ENCODE measurements around the gene IARS1. TPM values are rescaled to one million over a fixed set of nuclear protein-coding genes. Genes with fewer than 3 reads are reported as not detected.

IARS1 gene
- total RNA-seq, 2 experiments from 2014 or later: 212 to 222 TPM

DNA sequence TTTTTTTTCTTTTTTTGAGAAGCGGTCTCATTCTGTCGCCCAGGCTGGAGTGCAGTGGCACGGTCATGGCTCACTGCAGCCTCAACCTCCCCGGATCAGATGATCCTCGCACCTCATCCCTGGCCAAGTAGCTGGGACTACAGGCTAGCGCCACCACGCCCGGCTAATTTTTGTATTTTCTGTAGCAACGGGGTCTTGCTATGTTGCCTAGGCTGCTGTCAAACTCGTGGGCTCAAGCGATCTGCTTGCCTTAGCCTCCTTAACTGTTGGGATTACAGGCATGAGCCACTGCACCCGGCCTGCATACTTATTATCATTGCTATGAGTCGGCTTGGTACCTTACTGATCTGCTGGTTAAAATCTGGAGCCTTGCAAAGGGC lies 790 bp upstream of the IARS1 start:
- ChIA-PET CTCF (interaction anchor here (1.6 kb wide), 1 partner anchor 31 kb away, joined by 4 read pairs; the partner anchor contains the start of genes CENPP and NOL8), POLR2A (interaction anchor here (1.6 kb wide), 1 partner anchor 31 kb away, joined by 4 read pairs; the partner anchor contains the start of genes CENPP and NOL8)
- peak; percentile 31 for DNase-seq
- Mint-ChIP-seq H3K27ac (peak overlapping the region; percentile 93), H3K27me3 (no peaks in the 10 kb centered on the region), H3K36me3 (peaks cover 53% of the 10 kb centered on the region), H3K4me1 (ENCODE audit: low read depth) (peaks cover 68% of the 10 kb centered on the region), H3K9me3 (no peaks in the 10 kb centered on the region), H3K4me3 (peak overlapping the region; percentile 95)
- intact Hi-C loops (cut with micrococcal nuclease): no loop called here

DNA sequence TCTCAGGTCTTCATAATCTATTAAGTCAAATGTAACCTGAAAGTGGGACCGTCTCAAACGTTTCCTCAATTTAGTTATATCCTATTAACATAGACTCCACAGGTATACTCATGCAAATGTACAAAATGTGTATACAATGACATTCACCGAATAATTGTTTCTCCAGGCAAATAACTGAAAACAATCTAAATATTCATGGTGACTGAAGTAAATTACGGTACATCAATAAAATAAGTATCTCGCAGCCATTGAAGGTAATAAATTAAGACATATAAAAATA lies 482 bp downstream of the IARS1 start:
- ChIA-PET CTCF (no interaction called here), POLR2A (interaction anchor here (1.0 to 1.8 kb wide), 2 partner anchors 33 to 50 kb away, joined by 3 to 7 read pairs; partner anchors contain the start of genes CENPP and NOL8)
- Mint-ChIP-seq H3K27ac (peak overlapping the region; percentile 93), H3K4me3 (peak overlapping the region; percentile 95), H3K36me3 (peaks cover 51% of the 10 kb centered on the region), H3K9me3 (no peaks in the 10 kb centered on the region), H3K27me3 (no peaks in the 10 kb centered on the region), H3K4me1 (ENCODE audit: low read depth) (peaks cover 63% of the 10 kb centered on the region)
- DNase-seq: no peak
- intact Hi-C loops (cut with micrococcal nuclease): loop anchor here (1.0 kb wide), 1 partner anchor 32 kb away; the partner anchor contains the start of genes CENPP and NOL8

DNA sequence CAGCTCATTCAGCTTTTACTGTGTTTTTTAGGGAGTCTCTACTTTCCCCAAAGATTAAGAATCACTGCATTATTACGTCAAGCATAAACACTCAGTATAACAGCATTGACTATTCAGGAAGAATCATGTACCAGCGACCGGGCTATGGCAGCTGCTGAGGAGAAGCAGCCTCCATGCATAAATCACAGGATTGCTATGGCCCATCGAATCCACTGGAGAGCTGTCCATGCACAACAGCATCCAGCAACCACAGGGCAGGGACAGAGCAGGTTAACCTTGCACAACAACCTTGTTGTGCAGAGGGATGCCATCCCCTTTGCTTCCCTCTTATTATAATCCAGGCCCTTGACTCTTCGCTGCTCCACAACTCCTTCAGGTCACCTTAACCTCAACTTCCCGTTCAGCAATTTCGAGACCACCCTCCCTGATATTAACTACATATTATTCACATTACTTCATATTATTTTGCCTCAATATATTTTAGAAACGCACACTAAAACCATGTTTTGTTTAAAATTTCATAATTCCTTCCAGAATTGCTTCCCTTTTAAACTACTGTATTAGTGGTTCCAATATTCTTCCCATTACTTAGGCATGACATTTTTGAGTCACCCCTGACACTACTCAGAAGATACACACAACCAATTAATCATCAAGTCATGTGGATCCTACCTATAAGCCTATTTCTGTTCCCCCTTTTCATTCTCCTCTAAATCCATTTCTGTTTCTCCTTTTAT lies 991 bp downstream of the IARS1 start:
- ChIA-PET CTCF (interaction anchor here (0.7 kb wide), 1 partner anchor 9 kb away, joined by 3 read pairs; no protein-coding TSS in a partner anchor), POLR2A (interaction anchor here (1.0 to 1.8 kb wide), 2 partner anchors 33 to 50 kb away, joined by 3 to 7 read pairs; partner anchors contain the start of genes CENPP and NOL8)
- H3K4me1 Mint-ChIP-seq (ENCODE audit: low read depth): peaks cover 58% of the 10 kb centered on the region
- peaks cover 50% of the 10 kb centered on the region for H3K36me3 Mint-ChIP-seq
- no peaks in the 10 kb centered on the region for H3K9me3 Mint-ChIP-seq
- H3K27ac Mint-ChIP-seq: peak overlapping the region; percentile 93
- H3K4me3 Mint-ChIP-seq: peak overlapping the region; percentile 95
- intact Hi-C loops (cut with micrococcal nuclease): loop anchor here (1.0 kb wide), 1 partner anchor 33 kb away; the partner anchor contains the start of genes CENPP and NOL8
- no peaks in the 10 kb centered on the region for H3K27me3 Mint-ChIP-seq
- no peak for DNase-seq

DNA sequence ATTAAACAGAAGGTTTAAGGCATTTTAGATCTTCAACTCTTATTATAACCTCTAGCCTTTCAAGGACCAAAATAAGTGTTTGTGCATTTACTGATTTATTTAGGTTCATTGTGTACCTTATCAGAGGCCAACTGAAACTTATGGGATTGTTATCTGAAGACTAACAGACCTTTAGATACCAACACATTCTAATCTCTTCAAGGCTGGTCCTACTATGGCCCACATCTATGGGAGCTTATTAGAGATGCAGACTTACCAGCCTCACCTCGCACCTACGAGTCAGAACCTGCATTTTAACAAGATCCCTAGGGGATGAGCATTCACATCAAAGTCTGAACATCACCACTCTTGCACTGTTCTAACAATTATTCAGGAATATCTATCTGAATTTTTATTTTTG lies 1.9 kb downstream of the IARS1 start:
- no peak for DNase-seq
- H3K36me3 Mint-ChIP-seq: peaks cover 46% of the 10 kb centered on the region
- peak overlapping the region; percentile 95 for H3K4me3 Mint-ChIP-seq
- ChIA-PET POLR2A (no interaction called here), CTCF (interaction anchor here (0.7 to 1.0 kb wide), 2 partner anchors 10 to 472 kb away, joined by 3 read pairs; no protein-coding TSS in a partner anchor)
- H3K27me3 Mint-ChIP-seq: no peaks in the 10 kb centered on the region
- no peak overlapping the region for H3K27ac Mint-ChIP-seq
- H3K4me1 Mint-ChIP-seq (ENCODE audit: low read depth): peaks cover 54% of the 10 kb centered on the region
- intact Hi-C loops (cut with micrococcal nuclease): no loop called here
- H3K9me3 Mint-ChIP-seq: no peaks in the 10 kb centered on the region

- Mint-ChIP-seq H3K27ac (peak overlapping the region; percentile 21), H3K4me3 (peak overlapping the region; percentile 24), H3K27me3 (no peaks in the 10 kb centered on the region), H3K36me3 (peaks cover 47% of the 10 kb centered on the region), H3K9me3 (no peaks in the 10 kb centered on the region), H3K4me1 (ENCODE audit: low read depth) (peaks cover 53% of the 10 kb centered on the region)
- ChIA-PET CTCF (interaction anchor here (1.0 kb wide), 1 partner anchor 473 kb away, joined by 3 read pairs; no protein-coding TSS in a partner anchor), POLR2A (interaction anchor here (1.3 kb wide), 1 partner anchor 35 kb away, joined by 3 read pairs; the partner anchor contains the start of gene CENPP)
- intact Hi-C loops (cut with micrococcal nuclease): no loop called here
- no peak for DNase-seq
Measured at GRCh38 chr9:92290785-92291429, 2.6 kb downstream of the IARS1 start.

GRCh38 chr9:92289708-92290390 lies 3.6 kb downstream of the IARS1 start:
- intact Hi-C loops (cut with micrococcal nuclease): no loop called here
- POLR2A ChIA-PET: interaction anchor here (1.3 kb wide), 1 partner anchor 36 kb away, joined by 3 read pairs; the partner anchor contains the start of gene CENPP
- Mint-ChIP-seq H3K9me3 (no peaks in the 10 kb centered on the region), H3K27ac (no peak overlapping the region), H3K4me3 (no peak overlapping the region), H3K27me3 (no peaks in the 10 kb centered on the region), H3K36me3 (peaks cover 58% of the 10 kb centered on the region), H3K4me1 (ENCODE audit: low read depth) (peaks cover 52% of the 10 kb centered on the region)
- CTCF ChIA-PET: no interaction called here
- no peak for DNase-seq

- DNase-seq: no peak
- POLR2A ChIA-PET: interaction anchor here (0.6 to 1.2 kb wide), 2 partner anchors 16 to 36 kb away, joined by 3 to 5 read pairs; no protein-coding TSS in a partner anchor
- H3K36me3 Mint-ChIP-seq: peaks cover 64% of the 10 kb centered on the region
- intact Hi-C loops (cut with micrococcal nuclease): loop anchor here (5.0 kb wide), 1 partner anchor 48 kb away; the partner anchor contains the start of genes CENPP and NOL8
- H3K9me3 Mint-ChIP-seq: no peaks in the 10 kb centered on the region
- H3K4me3 Mint-ChIP-seq: no peak overlapping the region
- H3K4me1 Mint-ChIP-seq (ENCODE audit: low read depth): peaks cover 30% of the 10 kb centered on the region
- CTCF ChIA-PET: no interaction called here
- H3K27me3 Mint-ChIP-seq: no peaks in the 10 kb centered on the region
- H3K27ac Mint-ChIP-seq: no peak overlapping the region
Measured at GRCh38 chr9:92279302-92279701, 14.2 kb downstream of the IARS1 start.

DNA sequence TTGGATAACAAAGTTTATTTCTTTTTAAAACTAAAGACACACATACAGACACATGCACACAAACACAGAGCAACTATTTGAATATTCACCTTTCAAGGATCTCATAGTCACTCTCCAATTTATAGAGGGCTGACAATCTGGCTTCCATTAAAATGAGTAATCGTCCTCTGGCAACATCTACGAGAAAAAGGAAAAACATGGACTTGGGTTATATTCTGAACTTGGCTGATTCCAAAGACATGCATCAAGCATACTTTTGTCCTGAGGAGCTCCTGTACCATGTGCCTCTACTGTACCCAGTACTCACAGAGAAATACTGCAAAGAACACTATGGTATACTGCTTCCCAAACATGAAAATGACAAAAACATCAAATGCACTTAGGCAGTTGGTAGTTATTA lies 15.4 kb downstream of the IARS1 start:
- Mint-ChIP-seq H3K4me3 (no peak overlapping the region), H3K36me3 (peaks cover 70% of the 10 kb centered on the region), H3K27me3 (no peaks in the 10 kb centered on the region), H3K27ac (no peak overlapping the region), H3K4me1 (ENCODE audit: low read depth) (peaks cover 30% of the 10 kb centered on the region), H3K9me3 (no peaks in the 10 kb centered on the region)
- no peak for DNase-seq
- intact Hi-C loops (cut with micrococcal nuclease): loop anchor here (5.0 kb wide), 1 partner anchor 49 kb away; the partner anchor contains the start of genes CENPP and NOL8
- CTCF ChIA-PET: interaction anchor here (0.9 kb wide), 1 partner anchor 138 kb away, joined by 6 read pairs; no protein-coding TSS in a partner anchor
- POLR2A ChIA-PET: interaction anchor here (1.0 to 2.2 kb wide), 2 partner anchors 10 to 12 kb away, joined by 3 to 4 read pairs; no protein-coding TSS in a partner anchor

- H3K9me3 Mint-ChIP-seq: no peaks in the 10 kb centered on the region
- H3K4me1 Mint-ChIP-seq (ENCODE audit: low read depth): peaks cover 30% of the 10 kb centered on the region
- peak overlapping the region; percentile 71 for H3K27ac Mint-ChIP-seq
- DNase-seq: no peak
- CTCF ChIA-PET: interaction anchor here (0.7 kb wide), 1 partner anchor 37 kb away, joined by 3 read pairs; no protein-coding TSS in a partner anchor
- POLR2A ChIA-PET: interaction anchor here (2.2 kb wide), 1 partner anchor 10 kb away, joined by 4 read pairs; no protein-coding TSS in a partner anchor
- peaks cover 71% of the 10 kb centered on the region for H3K36me3 Mint-ChIP-seq
- H3K4me3 Mint-ChIP-seq: no peak overlapping the region
- intact Hi-C loops (cut with micrococcal nuclease): loop anchor here (5.0 kb wide), 1 partner anchor 51 kb away; the partner anchor contains the start of genes CENPP and NOL8
- no peaks in the 10 kb centered on the region for H3K27me3 Mint-ChIP-seq
Measured at GRCh38 chr9:92276331-92277032, 17.0 kb downstream of the IARS1 start.

GRCh38 chr9:92275541-92275940 lies 18.0 kb downstream of the IARS1 start:
- Mint-ChIP-seq H3K9me3 (no peaks in the 10 kb centered on the region), H3K4me3 (no peak overlapping the region), H3K27me3 (no peaks in the 10 kb centered on the region), H3K36me3 (peaks cover 72% of the 10 kb centered on the region), H3K27ac (no peak overlapping the region), H3K4me1 (ENCODE audit: low read depth) (peaks cover 30% of the 10 kb centered on the region)
- ChIA-PET CTCF (no interaction called here), POLR2A (no interaction called here)
- no peak for DNase-seq
- intact Hi-C loops (cut with micrococcal nuclease): loop anchor here (5.0 kb wide), 1 partner anchor 52 kb away; the partner anchor contains the start of genes CENPP and NOL8

DNA sequence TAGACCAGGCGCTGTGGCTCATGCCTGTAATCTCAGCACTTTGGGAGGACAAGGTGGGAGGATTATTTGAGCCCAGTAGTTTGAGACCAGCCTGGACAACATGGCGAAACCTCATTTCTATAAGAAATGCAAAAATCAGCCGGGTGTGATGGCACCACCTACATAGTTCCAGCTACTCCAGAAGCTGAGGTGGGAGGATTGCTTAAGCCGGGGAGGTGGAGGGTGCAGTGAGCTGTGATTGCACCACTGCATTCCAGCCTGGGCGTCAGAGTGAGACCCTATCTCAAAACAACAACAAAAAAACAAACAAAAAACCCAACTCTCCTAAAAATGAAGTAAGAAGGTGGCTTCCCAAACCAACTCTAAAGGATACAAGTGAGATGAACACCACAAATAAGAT lies 23.0 kb downstream of the IARS1 start:
- no peak for DNase-seq
- H3K27me3 Mint-ChIP-seq: no peaks in the 10 kb centered on the region
- H3K4me1 Mint-ChIP-seq (ENCODE audit: low read depth): peaks cover 2% of the 10 kb centered on the region
- intact Hi-C loops (cut with micrococcal nuclease): no loop called here
- H3K9me3 Mint-ChIP-seq: no peaks in the 10 kb centered on the region
- peaks cover 62% of the 10 kb centered on the region for H3K36me3 Mint-ChIP-seq
- H3K27ac Mint-ChIP-seq: no peak overlapping the region
- ChIA-PET POLR2A (no interaction called here), CTCF (no interaction called here)
- H3K4me3 Mint-ChIP-seq: no peak overlapping the region

All from activated CD4-positive, alpha-beta memory T cell treated with anti-CD3 and anti-CD28 coated beads for 36 hours (primary cell).